SK-N-SH (cell line): ENCODE results near the gene TM9SF3.

Experiments used
- CHD2 ChIP-seq: fragments of 150-350 bp; IDR thresholded peaks from 2 replicates; pipeline ENCODE4 v1.6.1; 2018; ENCODE audit warnings: low read length; ENCODE audit not compliant: partially characterized antibody
- EP300 ChIP-seq, 2 experiments: IDR thresholded peaks; 2 replicates each; pipeline versions ENCODE4 v1.4.0 to v1.6.1; 2012; ENCODE audit warnings: borderline replicate concordance in 1 of 2, low read depth in 1 of 2, low read length in 1 of 2
- TAF1 ChIP-seq: IDR thresholded peaks from 2 replicates; pipeline ENCODE4 v1.6.1; 2012; ENCODE audit warnings: low read depth, mild to moderate bottlenecking, low read length, moderate library complexity, borderline replicate concordance
- TF ChIP-seq, protein P1 (sequence below): fragments of 200-600 bp; sonication (generic); IDR thresholded peaks from 2 replicates; pipeline ENCODE4 v1.6.1; 2017; ENCODE audit warnings: antibody characterized with exemption, mild to moderate bottlenecking, moderate library complexity

DNA sequence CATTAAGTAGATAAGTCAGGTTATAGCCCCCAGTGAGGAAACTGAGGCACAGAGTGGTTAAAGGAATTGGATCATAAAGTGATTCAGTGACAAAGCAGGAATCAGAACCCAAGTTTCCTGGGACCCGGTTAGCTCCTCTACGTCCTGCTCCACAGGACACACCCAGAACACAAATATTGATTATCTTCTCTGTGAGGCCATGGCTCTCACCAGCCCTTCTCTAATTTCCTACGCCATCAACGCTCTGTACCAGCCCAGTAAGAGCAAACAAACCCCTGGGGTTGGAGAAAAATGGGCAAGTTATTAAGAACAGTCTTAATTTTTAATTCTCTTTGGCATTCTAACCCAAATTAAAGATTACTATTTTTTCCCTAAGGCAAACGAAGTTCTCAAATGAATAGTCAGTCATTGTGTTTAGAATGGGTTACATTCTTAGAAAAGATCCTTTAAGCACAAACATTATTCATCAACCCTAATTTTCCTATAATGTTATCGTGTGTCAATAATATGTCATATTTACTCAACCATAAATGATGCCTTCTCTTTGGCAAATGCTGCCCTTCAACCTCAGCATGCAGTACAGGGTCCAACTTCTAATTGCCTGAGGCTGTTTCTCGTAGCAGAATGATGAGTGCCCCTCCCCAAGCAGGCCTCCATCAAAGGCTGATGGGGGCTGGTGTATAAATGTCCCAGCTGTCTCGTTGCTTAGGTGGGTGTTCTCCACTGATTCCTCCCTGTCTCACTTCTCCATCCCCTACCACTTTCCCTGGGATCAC, 25.4 kb upstream of the TM9SF3 start:
- TF ChIP-seq, protein P1, sequence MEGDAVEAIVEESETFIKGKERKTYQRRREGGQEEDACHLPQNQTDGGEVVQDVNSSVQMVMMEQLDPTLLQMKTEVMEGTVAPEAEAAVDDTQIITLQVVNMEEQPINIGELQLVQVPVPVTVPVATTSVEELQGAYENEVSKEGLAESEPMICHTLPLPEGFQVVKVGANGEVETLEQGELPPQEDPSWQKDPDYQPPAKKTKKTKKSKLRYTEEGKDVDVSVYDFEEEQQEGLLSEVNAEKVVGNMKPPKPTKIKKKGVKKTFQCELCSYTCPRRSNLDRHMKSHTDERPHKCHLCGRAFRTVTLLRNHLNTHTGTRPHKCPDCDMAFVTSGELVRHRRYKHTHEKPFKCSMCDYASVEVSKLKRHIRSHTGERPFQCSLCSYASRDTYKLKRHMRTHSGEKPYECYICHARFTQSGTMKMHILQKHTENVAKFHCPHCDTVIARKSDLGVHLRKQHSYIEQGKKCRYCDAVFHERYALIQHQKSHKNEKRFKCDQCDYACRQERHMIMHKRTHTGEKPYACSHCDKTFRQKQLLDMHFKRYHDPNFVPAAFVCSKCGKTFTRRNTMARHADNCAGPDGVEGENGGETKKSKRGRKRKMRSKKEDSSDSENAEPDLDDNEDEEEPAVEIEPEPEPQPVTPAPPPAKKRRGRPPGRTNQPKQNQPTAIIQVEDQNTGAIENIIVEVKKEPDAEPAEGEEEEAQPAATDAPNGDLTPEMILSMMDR: no peak
- no peak for TF ChIP-seq TAF1
- TF ChIP-seq EP300 (IDR thresholded peaks at IDR 0.05; ENCODE audit: borderline replicate concordance in 1 of 2, low read depth in 1 of 2, low read length in 1 of 2): no peak
- TF ChIP-seq CHD2: no peak
